ENCODE data around the gene CCL4. TPM values are rescaled to one million over a fixed set of nuclear protein-coding genes. Genes with fewer than 3 reads are reported as not detected.
"Not testable (repeated sequence)": the region's sequence is repeated elsewhere in the genome, so short reads cannot be mapped to it uniquely, and the experiment has no call there.

The CCL4 gene
- polyA plus RNA-seq = 6.9 TPM
- long read RNA-seq, donor 1, partial matches to known transcripts = 0 of 1 reads
- long read RNA-seq, donor 1, other reads (novel, unspliced or antisense) = 0 of 1 reads
- long read RNA-seq, donor 2, partial matches to known transcripts = 0 of 5 reads
- long read RNA-seq, donor 2, other reads (novel, unspliced or antisense) = 0 of 5 reads
- long read RNA-seq, donor 3 = 0 reads
- long read RNA-seq, donor 4, partial matches to known transcripts = 0 of 1 reads
- long read RNA-seq, donor 4, other reads (novel, unspliced or antisense) = 0 of 1 reads
- long read RNA-seq, donor 5, partial matches to known transcripts = 0 of 1 reads
- long read RNA-seq, donor 5, other reads (novel, unspliced or antisense) = 0 of 1 reads
- long read RNA-seq, donor 6, partial matches to known transcripts = 0 of 3 reads
- long read RNA-seq, donor 6, other reads (novel, unspliced or antisense) = 0 of 3 reads
- long read RNA-seq, donor 7, partial matches to known transcripts = 0 of 1 reads
- long read RNA-seq, donor 7, other reads (novel, unspliced or antisense) = 0 of 1 reads
- long read RNA-seq, donor 8, partial matches to known transcripts = 0 of 3 reads
- long read RNA-seq, donor 8, other reads (novel, unspliced or antisense) = 0 of 3 reads
- long read RNA-seq, donor 9, partial matches to known transcripts = 0 of 1 reads
- long read RNA-seq, donor 9, other reads (novel, unspliced or antisense) = 0 of 1 reads
- long read RNA-seq, donor 10, partial matches to known transcripts = 0 of 3 reads
- long read RNA-seq, donor 10, other reads (novel, unspliced or antisense) = 0 of 3 reads
- long read RNA-seq, donor 11, partial matches to known transcripts = 0 of 4 reads
- long read RNA-seq, donor 11, other reads (novel, unspliced or antisense) = 0 of 4 reads

DNA sequence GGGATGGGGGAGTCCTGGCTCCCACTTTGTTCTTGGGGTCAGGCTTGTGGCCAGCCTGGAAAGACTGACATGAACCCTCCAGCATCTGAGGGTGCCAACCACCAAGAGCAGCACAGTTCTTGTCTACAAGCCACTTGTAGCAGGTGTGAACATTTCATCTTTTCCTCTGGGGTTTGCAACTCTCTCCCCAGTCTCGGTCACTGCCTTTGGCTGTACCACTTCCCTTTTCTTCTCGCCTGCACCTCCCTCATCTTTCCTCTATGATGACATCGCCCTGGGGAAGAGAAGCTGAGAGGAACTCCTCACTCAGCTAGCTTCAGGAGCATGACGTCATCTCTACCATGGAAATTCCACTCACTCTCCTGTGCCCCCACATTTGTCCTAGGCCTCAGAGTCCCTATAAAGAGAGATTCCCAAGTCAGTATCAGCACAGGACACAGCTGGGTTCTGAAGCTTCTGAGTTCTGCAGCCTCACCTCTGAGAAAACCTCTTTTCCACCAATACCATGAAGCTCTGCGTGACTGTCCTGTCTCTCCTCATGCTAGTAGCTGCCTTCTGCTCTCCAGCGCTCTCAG, at the start of gene CCL4:
Gene CCL4, plus strand, starts transcription at position 427 of the 575 bp plus-strand sequence. Its CDS starts 79 bp downstream, at position 506.
- H3K36me3 ChIP-seq (ENCODE audit: control insufficient read depth, insufficient read depth, low read length); H3K9me3 ChIP-seq (ENCODE audit: control insufficient read depth, low read depth, low read length); DNase-seq; H3K27ac ChIP-seq (ENCODE audit: low read length); H3K4me1 ChIP-seq (ENCODE audit: control insufficient read depth, insufficient read depth, low read length); H3K4me3 ChIP-seq (ENCODE audit: low read length); H3K27me3 ChIP-seq (ENCODE audit: control insufficient read depth, insufficient read depth, low read length): not testable (repeated sequence)
- WGBS (ENCODE audit: insufficient coverage, low lambda C conversion rate) = no CpG with 5 or more reads among the region's 6 CpGs

DNA sequence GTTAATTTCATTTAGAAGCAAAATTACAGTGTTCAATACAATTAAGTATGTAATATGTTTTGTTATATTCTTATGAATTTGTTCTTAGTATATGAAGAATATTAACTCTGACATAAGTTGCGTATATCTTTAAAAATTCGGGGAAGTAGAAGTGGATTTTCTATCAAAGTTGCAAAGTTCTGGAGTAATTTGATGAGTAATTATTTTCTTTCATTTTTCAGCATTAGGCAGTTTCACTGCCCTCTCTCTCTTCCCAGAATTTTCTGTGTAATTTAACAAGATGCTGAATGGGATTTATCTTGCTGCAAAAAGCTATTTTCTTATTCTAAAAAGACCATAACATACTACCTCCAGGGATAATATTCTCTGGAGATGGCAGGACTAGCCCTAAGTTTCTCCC, 48.5 kb upstream of the CCL4 start:
- Histone ChIP-seq H3K27me3 (ENCODE audit: control insufficient read depth, insufficient read depth, low read length) (no peaks in the 10 kb centered on the region), H3K9me3 (ENCODE audit: control insufficient read depth, low read depth, low read length) (no peaks in the 10 kb centered on the region), H3K36me3 (ENCODE audit: control insufficient read depth, insufficient read depth, low read length) (no peaks in the 10 kb centered on the region), H3K27ac (ENCODE audit: low read length) (no peak overlapping the region), H3K4me3 (ENCODE audit: low read length) (no peak overlapping the region), H3K4me1 (ENCODE audit: control insufficient read depth, insufficient read depth, low read length) (no peaks in the 10 kb centered on the region)
- WGBS (ENCODE audit: insufficient coverage, low lambda C conversion rate) = 83% methylated on average over 1 of the region's 2 CpGs
- no peak for DNase-seq

GRCh38 chr17:36055921-36056520, 47.6 kb upstream of the CCL4 start:
- 94% methylated on average over 2 of the region's 4 CpGs for WGBS (ENCODE audit: insufficient coverage, low lambda C conversion rate)
- Histone ChIP-seq H3K4me1 (ENCODE audit: control insufficient read depth, insufficient read depth, low read length) (no peaks in the 10 kb centered on the region), H3K27me3 (ENCODE audit: control insufficient read depth, insufficient read depth, low read length) (no peaks in the 10 kb centered on the region), H3K9me3 (ENCODE audit: control insufficient read depth, low read depth, low read length) (no peaks in the 10 kb centered on the region), H3K36me3 (ENCODE audit: control insufficient read depth, insufficient read depth, low read length) (no peaks in the 10 kb centered on the region), H3K27ac (ENCODE audit: low read length) (no peak overlapping the region), H3K4me3 (ENCODE audit: low read length) (no peak overlapping the region)
- DNase-seq = no peak

DNA sequence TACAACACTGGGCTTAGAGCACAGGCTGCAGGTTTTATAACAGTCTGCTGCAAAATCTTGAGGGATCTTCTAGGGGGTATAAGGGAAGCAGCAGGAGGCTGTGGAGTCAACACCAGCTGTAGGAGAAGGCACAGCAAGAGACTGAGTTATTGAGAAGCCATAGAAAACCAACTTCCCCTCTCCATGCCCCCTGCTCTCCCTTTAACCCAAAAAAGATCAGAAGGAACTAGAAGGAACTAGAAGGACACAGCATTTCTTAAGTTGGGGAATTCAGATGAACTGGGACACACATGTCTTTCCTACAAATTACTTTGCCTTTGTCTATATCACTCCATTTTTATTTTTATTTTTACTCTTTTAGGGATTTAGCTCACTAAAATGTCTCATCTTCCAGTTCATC, 45.7 kb upstream of the CCL4 start:
- H3K27ac ChIP-seq (ENCODE audit: low read length) = no peak overlapping the region
- H3K27me3 ChIP-seq (ENCODE audit: control insufficient read depth, insufficient read depth, low read length) = no peaks in the 10 kb centered on the region
- no peak for DNase-seq
- H3K9me3 ChIP-seq (ENCODE audit: control insufficient read depth, low read depth, low read length) = no peaks in the 10 kb centered on the region
- no peaks in the 10 kb centered on the region for H3K36me3 ChIP-seq (ENCODE audit: control insufficient read depth, insufficient read depth, low read length)
- no peak overlapping the region for H3K4me3 ChIP-seq (ENCODE audit: low read length)
- H3K4me1 ChIP-seq (ENCODE audit: control insufficient read depth, insufficient read depth, low read length) = no peaks in the 10 kb centered on the region

DNA sequence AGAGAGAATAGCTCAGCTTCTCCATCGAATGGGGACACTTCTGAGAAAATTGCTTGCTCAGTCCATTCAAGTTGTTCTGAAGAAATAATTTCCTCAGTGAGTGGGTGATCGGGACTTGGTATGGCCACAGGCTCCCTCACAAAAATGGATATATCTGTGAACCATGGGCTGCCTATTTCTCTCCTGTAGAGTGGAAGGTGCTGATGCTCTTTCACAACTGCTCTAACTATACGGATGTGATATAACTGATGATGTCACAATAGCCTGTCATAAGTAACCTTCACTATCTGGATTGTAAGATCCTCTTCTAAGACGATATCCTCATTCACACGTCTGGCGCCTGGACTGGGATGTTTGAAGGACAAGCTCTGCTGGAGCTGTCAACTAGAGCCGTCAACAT, 44.2 kb upstream of the CCL4 start:
- no CpG with 5 or more reads among the region's 7 CpGs for WGBS (ENCODE audit: insufficient coverage, low lambda C conversion rate)
- Histone ChIP-seq H3K4me3 (ENCODE audit: low read length) (no peak overlapping the region), H3K9me3 (ENCODE audit: control insufficient read depth, low read depth, low read length) (no peaks in the 10 kb centered on the region), H3K27me3 (ENCODE audit: control insufficient read depth, insufficient read depth, low read length) (no peaks in the 10 kb centered on the region), H3K36me3 (ENCODE audit: control insufficient read depth, insufficient read depth, low read length) (no peaks in the 10 kb centered on the region), H3K27ac (ENCODE audit: low read length) (no peak overlapping the region), H3K4me1 (ENCODE audit: control insufficient read depth, insufficient read depth, low read length) (no peaks in the 10 kb centered on the region)
- no peak for DNase-seq

- 100% methylated on average over 1 of the region's 2 CpGs for WGBS (ENCODE audit: insufficient coverage, low lambda C conversion rate)
- H3K27ac ChIP-seq (ENCODE audit: low read length) = no peak overlapping the region
Measured at GRCh38 chr17:36060816-36061215, 42.8 kb upstream of the CCL4 start.

DNA sequence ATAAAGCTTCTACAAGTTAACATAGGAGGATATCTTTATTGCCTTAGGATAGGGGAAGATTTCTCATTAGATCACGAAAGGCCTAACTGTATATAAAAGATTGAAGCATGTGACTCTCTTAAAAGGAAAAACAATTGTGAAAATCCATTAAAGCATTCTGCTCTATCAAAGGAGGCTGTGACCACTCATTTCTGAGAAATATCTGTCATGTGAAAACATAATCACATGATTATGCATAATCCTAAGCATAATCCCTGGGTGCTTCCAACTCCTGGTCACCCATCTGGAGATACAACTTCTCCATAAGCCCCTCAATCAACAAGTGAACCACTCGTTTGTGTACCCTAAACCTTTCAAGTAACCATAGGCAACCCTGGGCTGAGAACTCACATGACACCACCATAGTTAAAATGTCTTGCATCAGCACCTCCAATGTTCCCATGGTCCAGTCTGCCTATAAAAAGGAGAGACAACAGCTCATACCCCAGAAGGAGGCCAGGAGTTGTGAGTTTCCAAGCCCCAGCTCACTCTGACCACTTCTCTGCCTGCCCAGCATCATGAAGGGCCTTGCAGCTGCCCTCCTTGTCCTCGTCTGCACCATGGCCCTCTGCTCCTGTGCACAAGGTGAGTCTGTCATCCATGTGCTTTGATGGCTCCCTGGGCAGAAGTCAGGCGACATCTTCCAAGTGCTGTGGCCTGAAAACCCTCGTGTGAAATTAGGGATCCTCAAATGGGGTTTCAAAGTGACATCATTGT, 39.7 kb upstream of the CCL4 start, which contains the start of gene CCL18:
Gene CCL18, plus strand, starts transcription at position 487 of the 756 bp plus-strand sequence. Its CDS starts 71 bp downstream, at position 558.
- WGBS (ENCODE audit: insufficient coverage, low lambda C conversion rate) = 80% methylated on average over 1 of the region's 5 CpGs
- no peaks in the 10 kb centered on the region for H3K4me1 ChIP-seq (ENCODE audit: control insufficient read depth, insufficient read depth, low read length)

More at GRCh38 chr17:36060816-36061215, 42.8 kb upstream of the CCL4 start:
- Histone ChIP-seq H3K9me3 (ENCODE audit: control insufficient read depth, low read depth, low read length) (no peaks in the 10 kb centered on the region), H3K36me3 (ENCODE audit: control insufficient read depth, insufficient read depth, low read length) (no peaks in the 10 kb centered on the region), H3K4me3 (ENCODE audit: low read length) (no peak overlapping the region), H3K4me1 (ENCODE audit: control insufficient read depth, insufficient read depth, low read length) (no peaks in the 10 kb centered on the region), H3K27me3 (ENCODE audit: control insufficient read depth, insufficient read depth, low read length) (no peaks in the 10 kb centered on the region)
- no peak for DNase-seq

DNA sequence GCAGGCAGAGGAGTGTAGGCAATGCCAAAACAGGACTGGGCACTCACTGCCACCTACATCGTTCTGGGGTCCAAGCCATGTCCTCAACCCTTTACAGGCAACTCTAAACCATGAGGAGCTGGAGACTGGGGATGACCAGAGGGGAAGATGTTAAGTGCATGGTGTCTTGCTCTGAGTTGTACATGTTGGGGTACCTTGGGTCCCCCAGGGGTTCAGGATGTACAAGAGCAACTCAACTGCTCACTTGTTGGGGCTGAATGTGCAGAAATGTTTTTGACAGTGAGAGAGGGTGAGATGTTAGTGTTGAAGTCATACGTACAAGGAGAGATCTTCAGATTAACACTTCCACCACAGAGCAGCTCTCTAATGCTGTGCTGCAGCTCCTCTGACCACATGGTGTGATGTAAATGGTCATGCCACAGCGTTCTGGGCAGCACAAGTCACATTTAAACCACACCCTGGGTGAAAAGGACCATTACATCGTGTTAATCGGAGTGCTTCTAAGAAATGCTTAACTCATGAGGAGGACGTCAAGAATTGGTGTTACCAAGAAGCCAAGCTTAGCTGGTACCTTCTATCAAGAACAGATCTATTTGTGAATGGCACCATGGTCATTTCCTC, 37.2 kb upstream of the CCL4 start:
- no CpG with 5 or more reads among the region's 6 CpGs for WGBS (ENCODE audit: insufficient coverage, low lambda C conversion rate)
- H3K27ac ChIP-seq (ENCODE audit: low read length) = no peak overlapping the region

More for the DNA sequence above, 39.7 kb upstream of the CCL4 start, which contains the start of gene CCL18:
- H3K36me3 ChIP-seq (ENCODE audit: control insufficient read depth, insufficient read depth, low read length) = no peaks in the 10 kb centered on the region
- H3K4me3 ChIP-seq (ENCODE audit: low read length) = no peak within 1 kb of the TSS
- no peaks in the 10 kb centered on the region for H3K9me3 ChIP-seq (ENCODE audit: control insufficient read depth, low read depth, low read length)
- H3K27ac ChIP-seq (ENCODE audit: low read length) = no peak within 1 kb of the TSS
- DNase-seq = no peak
- no peaks in the 10 kb centered on the region for H3K27me3 ChIP-seq (ENCODE audit: control insufficient read depth, insufficient read depth, low read length)

GRCh38 chr17:36068524-36068923, 35.1 kb upstream of the CCL4 start:
- H3K9me3 ChIP-seq (ENCODE audit: control insufficient read depth, low read depth, low read length) = no peaks in the 10 kb centered on the region
- WGBS (ENCODE audit: insufficient coverage, low lambda C conversion rate) = no CpG with 5 or more reads among the region's 3 CpGs

More for the DNA sequence above, 37.2 kb upstream of the CCL4 start:
- Histone ChIP-seq H3K4me1 (ENCODE audit: control insufficient read depth, insufficient read depth, low read length) (no peaks in the 10 kb centered on the region), H3K27me3 (ENCODE audit: control insufficient read depth, insufficient read depth, low read length) (no peaks in the 10 kb centered on the region), H3K4me3 (ENCODE audit: low read length) (no peak overlapping the region), H3K9me3 (ENCODE audit: control insufficient read depth, low read depth, low read length) (no peaks in the 10 kb centered on the region), H3K36me3 (ENCODE audit: control insufficient read depth, insufficient read depth, low read length) (no peaks in the 10 kb centered on the region)
- no peak for DNase-seq

More at GRCh38 chr17:36068524-36068923, 35.1 kb upstream of the CCL4 start:
- Histone ChIP-seq H3K27me3 (ENCODE audit: control insufficient read depth, insufficient read depth, low read length) (no peaks in the 10 kb centered on the region), H3K36me3 (ENCODE audit: control insufficient read depth, insufficient read depth, low read length) (no peaks in the 10 kb centered on the region), H3K27ac (ENCODE audit: low read length) (no peak overlapping the region), H3K4me1 (ENCODE audit: control insufficient read depth, insufficient read depth, low read length) (no peaks in the 10 kb centered on the region), H3K4me3 (ENCODE audit: low read length) (no peak overlapping the region)
- no peak for DNase-seq

Measured in large intestine (tissue), 12 donors.